GM21526 (cell line): Measurements from ENCODE around the gene CEP128.

Source experiments
- ATAC-seq: cut with Tn5 transposase; IDR thresholded peaks from one replicate; pipeline ENCODE4 v1.9.1; 2021; ENCODE audit warnings: moderate library complexity; ENCODE audit not compliant: unreplicated experiment, low FRiP score

The CEP128 gene

DNA sequence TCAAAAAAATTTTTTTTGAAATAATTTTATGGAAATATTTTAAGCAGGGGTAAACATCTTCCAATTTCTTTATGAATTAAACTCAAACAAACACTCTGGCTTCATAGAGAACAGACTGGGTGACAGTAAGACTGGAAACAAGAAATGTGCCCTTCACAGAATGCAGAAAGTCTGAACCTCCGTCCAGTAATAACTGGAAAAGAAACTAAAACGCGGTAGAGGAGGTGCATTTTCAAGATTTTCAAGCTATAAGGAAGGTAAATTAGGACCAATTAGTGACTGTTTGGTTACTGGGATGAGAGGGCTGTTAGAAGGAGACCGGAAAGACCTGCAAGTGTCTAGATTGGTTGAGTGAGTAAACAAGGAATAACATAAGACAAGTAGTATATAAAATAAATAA lies 245.7 kb downstream of the CEP128 start:
- ATAC-seq: peak; percentile 87

DNA sequence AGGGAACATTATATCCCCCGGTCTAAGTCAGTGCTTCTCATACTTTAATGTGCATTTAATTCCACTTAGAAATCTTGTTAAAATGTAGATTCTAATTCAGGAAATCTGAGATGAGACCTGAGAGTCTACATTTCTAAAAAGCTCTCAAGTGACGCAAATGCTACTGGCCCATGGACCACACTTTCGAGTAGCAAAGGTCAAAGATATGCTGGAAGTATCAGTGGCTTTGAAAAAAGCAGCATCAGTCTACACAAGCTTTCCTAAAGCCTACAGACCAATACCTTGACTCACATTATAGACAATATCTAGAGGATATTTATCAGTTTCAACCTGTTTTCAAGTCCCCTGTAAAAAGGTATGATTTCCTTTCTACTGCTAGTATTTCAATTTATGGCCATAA lies 248.6 kb downstream of the CEP128 start:
- ATAC-seq: no peak

DNA sequence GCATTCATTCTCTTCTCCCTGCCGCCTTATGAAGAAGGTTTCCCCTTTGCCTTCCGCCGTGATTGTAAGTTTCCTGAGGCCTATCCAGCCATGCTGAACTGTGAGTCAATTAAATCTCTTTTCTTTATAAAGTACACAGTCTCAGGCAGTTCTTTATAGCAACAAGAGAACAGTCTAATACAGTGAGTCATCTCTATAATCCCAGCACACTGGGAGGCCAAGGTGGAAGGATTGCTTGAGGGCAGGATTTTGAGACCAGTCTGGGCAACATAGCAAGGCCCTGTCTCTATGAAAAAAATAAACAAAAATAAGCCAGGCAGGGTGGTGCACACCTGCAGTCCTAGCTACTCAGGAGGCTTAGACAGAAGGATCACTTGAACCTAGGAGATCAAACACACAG lies 259.9 kb downstream of the CEP128 start:
- no peak for ATAC-seq

DNA sequence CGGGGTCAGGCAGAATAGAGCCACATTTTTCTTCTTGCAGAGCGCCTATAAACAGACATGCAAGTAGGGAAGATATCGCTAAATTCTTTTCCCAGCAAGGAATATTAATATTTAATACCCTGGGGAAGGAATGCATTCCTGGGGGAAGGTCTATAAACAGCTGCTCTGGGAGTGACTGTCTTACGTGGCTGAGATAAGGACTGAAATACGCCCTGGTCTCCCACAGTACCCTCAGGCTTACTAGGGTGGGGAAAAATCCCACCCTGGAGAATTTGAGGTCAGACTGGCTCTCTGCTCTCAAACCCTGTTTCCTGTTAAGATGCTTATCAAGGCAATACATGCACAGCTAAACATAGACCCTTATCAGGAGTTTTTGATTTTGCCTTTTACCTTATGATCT lies 262.3 kb downstream of the CEP128 start:
- ATAC-seq: no peak

DNA sequence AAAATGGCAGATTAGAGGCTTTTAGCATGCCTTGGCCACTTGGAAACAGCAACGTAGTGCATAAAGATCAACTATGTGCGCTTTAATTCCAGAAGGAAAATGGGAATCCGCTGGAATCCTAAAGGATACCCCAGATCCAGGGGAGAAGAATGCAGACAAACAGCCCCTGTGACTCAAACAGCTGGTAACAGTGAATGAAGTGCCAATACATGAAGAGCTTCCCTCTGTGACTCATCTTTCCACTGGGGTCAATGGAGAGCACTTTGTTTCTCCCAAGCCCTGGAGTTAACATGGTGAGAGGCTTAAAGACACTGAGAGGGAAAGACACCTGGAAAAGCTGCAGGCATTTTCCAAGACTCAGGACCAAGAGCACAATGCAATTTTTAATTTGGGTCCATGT lies 263.1 kb downstream of the CEP128 start:
- ATAC-seq: no peak

DNA sequence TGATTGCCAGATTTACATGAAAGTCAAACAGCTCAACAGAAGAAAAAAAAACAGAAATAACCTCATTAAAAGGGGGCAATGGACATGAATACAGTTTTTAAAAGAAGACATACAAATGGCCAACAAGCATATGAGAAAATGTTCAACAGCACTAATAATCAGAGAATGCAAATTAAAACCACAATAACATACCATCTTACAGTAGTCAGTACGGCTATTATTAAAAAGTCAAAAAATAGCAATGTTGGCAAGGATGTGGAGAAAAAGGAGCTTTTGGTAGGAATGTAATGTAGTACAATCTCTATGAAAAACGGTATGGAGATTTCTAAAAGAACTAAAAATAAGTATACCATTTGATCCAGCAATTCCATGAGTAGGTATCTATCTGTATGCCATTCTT lies 272.1 kb downstream of the CEP128 start:
- ATAC-seq: no peak

DNA sequence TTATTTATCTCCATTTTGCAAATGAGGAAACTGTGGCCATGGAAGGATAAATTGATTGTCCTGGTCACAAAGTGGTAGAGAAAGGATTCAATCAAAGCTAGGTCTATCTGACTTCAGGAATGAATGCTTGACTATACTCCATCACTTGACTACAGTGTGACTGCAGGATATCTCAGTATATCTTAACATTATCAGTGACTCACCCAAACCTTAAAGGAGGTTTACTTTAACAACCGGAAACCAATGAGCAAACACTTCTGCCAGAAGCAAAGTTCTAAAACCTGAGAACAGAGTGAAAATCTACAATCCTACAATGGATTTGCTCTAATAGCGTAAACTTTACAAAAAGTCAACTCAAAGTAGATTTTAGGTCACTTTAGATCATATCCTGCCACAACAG lies 277.0 kb downstream of the CEP128 start:
- no peak for ATAC-seq

DNA sequence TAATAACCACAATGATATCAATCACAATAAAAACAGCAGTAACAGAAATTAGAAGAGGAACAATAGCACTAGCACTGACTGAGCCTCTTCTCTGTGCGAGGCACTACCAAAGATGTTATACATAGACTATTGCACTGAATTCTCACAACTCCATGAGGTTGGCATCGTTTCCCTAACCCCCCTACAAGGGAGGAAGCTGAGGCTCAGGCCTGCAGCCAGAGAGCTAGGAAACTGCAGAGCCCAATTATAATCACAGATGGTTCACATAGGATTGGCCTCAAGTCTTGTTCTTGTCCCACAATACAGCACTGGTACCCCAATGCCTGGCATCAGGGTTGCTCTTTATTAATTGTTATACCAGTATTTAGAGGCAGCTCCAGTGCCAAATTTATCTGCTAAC lies 278.0 kb downstream of the CEP128 start:
- no peak for ATAC-seq

DNA sequence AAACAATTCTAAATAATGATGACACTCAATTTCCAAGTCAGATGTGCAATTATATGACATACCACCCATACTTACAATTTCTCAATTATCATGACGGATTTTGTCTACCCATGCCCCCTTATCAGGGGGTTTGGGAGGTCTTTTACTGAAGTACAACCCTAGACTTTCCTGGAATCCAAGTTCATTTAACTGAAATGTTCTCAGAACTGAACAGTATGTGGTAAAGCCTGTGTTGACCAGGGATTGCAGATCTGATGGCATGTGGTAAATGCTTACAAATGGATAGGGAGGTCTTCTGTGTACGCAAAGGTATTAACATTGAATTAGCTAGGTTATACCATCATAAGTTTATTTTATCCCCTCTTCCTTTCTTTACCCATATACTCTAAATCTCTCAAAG lies 281.8 kb downstream of the CEP128 start:
- no peak for ATAC-seq

DNA sequence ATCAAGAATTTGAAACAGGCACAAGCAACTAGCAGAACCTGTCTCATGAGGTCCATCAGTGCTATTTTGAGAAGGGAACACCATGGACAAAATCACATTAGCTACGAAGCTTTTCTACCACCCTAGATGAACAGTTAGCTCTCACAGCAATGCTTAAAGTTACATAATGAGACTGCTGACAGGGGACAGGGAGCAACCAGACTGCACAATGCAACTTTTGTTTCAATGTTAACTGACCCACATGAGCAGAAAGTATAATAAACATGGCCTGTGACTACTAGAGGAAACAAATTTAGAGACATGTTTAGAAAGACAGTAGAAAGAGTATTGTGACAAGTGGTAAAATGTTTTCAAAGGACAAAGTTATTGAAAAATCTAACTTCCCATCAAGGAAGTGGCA lies 282.8 kb downstream of the CEP128 start:
- ATAC-seq: no peak

DNA sequence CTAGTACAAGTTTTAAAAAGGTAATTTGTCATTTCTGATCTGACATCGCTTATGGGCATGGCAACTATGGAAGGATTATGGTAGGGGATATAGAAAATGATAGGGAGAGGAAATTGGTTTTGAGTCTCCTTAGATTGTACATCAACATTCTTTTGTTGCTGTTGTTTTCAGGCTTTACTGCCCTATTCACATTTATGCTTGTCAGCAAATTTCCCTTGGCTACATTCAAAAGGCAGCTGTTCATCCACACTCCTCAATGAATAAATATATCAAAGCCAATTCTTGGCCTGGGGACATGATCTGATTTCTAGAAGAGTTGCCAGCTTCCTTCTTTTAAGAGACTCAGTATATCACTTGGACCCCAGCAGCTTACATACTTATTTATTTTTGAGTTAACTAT lies 283.4 kb downstream of the CEP128 start:
- ATAC-seq: no peak

DNA sequence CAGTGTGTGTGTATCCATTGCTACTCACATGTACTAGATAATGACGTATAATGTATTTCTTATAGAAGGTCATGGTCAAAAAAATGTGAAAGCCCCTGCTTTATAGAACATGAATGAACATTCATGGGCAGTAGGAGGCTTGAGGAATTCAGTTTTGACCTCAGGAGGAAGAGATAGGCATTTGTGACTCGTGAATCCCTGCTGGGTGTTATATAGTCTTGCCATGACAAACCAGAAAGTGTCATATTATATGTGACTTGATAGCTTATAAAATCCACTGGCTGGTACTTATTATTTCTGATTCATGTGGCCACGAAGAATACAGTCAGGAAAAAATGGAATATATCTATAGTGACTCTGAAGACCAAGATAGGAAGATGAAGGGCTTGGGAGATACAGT lies 287.6 kb downstream of the CEP128 start:
- no peak for ATAC-seq

DNA sequence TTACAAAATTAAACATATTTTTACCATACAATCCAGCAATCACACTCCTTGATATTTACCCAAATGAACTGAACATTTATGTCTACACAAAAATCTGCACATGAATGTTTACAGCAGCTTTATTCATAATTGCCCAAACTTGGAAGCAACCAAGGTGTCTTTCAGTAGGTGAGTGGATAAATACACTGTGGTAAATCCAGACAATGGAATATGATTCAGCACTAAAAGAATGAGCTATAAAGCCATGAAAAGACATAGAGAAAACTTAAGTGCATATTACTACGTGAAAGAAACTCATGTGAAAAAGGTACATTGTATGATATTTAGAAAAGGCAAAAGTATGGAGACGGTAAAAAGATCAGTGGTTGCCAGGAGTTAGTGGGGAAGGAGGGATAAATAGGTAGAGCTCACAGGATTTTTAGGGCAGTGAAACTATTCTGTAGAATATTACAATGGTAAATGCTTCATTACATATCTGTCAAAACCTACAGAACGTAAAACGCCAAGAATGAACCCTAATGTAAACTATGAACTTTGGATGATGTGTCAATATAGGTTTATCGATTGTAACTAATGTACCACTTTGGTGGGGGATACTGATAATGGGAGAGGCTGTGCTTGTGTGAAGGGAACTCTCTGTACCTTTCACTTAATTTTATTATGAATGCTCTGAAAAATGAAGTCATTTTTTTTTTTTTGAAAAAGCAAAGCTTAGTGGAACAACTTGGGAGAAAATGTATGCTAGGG lies 295.7 kb downstream of the CEP128 start:
- no peak for ATAC-seq

DNA sequence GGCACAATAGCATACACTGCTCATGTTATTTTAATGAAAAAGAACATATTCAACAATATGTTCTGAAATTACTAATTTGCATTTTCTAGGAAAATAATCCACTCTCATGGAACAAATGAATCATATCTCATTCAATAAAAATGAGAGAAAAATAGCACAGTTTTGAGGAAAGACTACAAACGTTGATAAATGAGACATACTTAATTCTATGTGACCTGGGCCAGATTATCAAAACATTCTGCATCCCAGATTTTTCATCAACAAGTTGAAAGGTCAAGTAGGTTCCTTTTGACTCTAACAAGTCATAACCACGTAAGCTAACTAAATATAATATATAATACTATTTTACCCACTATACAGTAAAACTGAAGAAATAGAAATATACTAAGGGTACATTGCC lies 296.7 kb downstream of the CEP128 start:
- ATAC-seq: no peak

DNA sequence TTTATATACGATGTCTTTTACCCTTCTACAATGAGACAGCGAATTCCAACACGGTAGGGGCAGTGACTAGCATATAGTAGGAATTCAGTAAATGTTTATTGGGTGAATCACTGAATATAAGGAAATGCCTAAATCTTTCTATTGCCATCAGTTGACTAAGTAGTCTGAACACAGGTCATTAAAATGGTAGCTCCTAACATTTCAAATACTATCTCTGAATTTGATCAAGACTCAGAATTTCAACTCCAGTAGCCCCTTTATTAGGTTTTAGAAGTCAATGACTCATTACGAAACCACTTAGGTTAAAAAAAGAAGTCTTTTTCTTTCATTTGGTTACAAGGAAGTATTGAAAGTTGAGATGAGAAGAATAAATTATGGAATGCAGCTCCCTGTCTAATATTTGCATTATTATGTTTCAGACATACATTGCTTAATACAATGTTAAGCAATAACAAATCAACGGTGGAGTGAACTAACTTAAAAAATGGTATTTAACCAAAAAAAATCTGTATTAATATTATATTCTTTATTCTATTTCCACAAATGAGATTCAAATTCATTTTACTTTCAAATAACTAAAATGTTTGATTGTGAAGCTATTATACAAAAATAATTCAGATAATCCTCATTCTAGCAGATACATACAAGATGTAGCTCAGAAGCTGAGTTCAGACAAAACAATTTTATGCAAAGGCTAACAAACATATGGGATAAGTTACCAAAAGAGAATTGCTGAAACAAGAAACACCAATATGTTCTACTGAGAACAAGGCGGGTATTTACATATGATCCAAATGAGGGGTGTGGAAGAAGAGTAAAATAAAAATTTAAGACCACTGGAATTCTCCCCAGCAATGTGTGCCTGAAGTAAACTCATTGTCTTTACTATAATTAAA lies 302.7 kb downstream of the CEP128 start:
- no peak for ATAC-seq

DNA sequence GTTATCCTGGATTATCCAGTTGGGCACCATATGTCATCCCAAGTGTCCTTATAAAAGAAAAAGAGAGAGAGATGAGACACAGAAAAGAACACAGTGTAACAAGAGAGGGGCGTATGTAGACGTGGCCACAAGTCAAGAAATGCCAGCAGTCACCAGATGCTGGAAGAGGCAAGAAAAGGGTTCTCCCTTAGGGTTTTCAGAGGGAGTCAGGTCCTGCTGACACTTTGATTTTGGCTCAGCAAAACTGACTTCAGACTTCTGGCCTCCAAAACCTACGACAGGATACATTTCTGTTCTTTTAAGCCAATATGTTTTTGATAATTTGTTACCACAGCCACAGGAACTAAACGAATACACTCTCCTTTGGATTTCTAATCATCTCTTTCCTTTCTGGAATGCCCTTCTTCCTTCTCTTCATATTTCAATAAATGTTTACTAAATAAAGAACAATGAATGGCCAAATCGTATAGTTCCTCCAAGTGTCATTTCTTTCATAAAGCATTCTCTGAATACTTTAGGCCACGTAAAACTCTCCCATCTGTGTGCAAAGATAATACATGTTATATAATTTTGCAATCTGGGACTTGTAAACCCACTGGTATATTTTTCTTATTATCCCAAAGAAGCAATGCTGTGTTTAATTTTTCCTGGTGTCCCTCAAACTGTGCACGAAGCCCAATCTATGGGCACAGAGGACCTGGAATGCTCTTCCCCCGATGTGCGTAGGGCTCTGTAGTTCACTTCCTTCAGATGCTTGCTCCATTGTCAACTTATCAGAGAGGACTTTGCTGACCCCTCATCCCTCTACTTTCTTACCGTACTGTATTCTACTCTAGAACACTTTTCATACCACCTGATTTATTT lies 303.6 kb downstream of the CEP128 start:
- no peak for ATAC-seq

DNA sequence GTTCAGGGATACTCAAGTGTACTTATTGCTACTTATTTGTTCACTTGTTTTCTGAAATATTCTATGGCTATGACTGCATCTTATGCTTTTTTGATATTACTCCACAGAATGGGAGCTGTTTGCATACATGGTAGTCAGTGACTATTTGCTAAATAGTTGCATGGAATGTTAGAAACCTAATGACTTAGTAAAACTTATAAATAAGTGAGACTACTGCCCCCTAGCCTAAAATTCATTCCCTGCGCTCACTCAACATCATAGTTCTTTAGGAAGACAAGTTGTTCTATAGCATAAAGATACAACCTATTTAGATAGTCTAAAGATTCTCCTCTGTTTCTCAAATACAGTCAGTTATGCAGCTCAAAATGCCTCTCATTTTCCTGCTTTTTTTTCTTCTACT lies 305.5 kb downstream of the CEP128 start:
- no peak for ATAC-seq

DNA sequence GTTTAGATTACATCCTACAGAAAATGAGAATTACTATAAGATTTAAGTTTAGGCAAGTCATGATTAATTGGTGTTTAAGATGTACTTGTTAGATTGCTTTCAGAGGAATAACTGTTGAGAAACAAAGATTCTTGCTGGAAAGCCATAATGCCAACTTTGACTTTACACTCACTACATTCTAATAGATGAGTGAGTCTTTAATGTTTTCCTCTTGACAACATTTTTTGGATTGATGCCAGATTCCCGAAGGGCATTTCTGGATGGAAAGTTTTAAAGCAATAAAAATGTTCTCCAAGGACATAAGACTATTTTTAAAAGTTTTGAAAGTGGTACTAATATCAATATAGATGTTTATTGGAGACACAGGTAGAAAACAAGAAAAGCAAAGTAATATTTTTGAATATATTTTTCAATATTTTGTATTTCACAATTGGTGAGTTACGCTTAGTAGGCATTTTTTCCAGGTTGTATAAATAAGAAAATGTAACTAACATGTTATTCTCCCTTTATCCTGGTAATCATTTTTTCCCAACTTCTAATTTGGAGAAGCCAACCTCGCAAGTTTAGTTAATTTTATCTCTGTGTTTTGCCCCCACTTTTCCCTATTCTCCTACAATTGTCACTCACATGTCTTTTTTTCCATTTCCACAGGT lies 307.3 kb downstream of the CEP128 start:
- ATAC-seq: no peak

DNA sequence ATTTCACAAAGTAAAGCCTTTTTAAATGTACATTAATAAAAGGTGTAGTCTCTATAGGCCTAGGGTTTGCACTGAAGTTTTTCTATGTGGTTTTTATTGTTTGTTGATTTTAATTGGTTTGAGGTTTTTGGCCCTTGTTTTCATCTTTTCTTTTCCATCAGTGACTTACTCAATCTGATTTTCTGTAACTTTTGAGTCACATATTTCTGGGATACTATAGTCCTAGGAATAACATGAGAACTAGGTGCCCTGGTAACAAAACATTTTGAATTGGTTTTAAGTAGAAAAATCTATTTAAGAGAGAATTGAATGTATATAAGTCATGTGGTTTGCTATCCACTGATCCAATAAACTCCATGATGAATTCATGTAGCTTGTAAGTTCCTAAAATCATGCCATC lies 311.9 kb downstream of the CEP128 start:
- ATAC-seq: no peak

DNA sequence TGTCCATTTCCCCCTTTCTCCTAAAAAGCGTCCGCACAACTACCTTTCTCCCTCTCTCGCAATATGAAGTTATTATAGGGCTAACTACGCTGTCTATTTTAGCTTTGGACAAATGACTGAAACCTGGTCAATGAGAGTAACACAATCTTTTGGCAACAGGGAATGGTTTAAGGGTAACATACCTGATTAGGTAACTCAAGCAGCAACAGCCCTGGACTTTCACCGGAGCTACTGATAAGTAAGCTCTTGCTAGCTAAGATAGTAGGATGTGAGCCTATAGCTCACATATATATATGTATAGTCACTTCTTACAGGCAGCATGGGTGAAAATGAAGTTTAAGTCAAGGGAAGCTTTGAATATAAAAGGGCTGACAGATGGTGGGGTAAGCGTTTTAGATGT lies 313.0 kb downstream of the CEP128 start:
- ATAC-seq: no peak

DNA sequence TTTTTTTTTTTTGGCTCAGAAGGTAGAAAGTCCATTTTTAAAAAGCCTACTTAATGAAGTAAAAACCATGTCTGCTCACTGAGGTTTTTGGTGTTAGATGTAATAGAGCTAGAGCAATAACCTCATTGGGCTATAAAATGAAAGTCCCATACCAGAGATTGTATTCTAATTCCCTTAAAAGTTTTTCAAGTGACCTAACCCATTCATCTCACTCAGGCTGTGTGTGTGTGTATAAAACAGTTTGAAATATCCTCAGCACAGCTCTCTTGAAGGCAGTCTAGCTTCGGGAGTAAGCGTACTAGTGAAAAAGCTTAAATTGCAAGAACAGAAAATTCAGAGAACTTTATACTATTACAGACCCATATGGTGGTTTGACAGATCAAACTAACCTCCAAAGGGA lies 313.8 kb downstream of the CEP128 start:
- ATAC-seq: no peak
